Subcutaneous adipose tissue (tissue), 4 donors: ENCODE data around the gene PAGE2. TPM values are rescaled to one million over a fixed set of nuclear protein-coding genes. Genes with fewer than 3 reads are reported as not detected.

Experiments
- total RNA-seq, 4 donors: library from RNA; depleted of rRNA; stranded (reverse); fragments of >200 nt; gene quantifications; one replicate each; pipeline ENCODE4 v1.1.0, GENCODE V29; 2016
- TF ChIP-seq, protein P1 (sequence below): fragments of 450-650 bp; IDR thresholded peaks from one replicate; pipeline ENCODE4 v1.5.1; 2016; ENCODE audit warnings: low read depth, mild to moderate bottlenecking, control low read depth, antibody characterized with exemption, moderate library complexity

Gene PAGE2
- total RNA-seq, 4 donors from 2014 or later, result not detected

GRCh38 chrX:55118574-55118973, 29.8 kb downstream of the PAGE2 start:
- TF ChIP-seq, protein P1, sequence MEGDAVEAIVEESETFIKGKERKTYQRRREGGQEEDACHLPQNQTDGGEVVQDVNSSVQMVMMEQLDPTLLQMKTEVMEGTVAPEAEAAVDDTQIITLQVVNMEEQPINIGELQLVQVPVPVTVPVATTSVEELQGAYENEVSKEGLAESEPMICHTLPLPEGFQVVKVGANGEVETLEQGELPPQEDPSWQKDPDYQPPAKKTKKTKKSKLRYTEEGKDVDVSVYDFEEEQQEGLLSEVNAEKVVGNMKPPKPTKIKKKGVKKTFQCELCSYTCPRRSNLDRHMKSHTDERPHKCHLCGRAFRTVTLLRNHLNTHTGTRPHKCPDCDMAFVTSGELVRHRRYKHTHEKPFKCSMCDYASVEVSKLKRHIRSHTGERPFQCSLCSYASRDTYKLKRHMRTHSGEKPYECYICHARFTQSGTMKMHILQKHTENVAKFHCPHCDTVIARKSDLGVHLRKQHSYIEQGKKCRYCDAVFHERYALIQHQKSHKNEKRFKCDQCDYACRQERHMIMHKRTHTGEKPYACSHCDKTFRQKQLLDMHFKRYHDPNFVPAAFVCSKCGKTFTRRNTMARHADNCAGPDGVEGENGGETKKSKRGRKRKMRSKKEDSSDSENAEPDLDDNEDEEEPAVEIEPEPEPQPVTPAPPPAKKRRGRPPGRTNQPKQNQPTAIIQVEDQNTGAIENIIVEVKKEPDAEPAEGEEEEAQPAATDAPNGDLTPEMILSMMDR, result no peak

DNA sequence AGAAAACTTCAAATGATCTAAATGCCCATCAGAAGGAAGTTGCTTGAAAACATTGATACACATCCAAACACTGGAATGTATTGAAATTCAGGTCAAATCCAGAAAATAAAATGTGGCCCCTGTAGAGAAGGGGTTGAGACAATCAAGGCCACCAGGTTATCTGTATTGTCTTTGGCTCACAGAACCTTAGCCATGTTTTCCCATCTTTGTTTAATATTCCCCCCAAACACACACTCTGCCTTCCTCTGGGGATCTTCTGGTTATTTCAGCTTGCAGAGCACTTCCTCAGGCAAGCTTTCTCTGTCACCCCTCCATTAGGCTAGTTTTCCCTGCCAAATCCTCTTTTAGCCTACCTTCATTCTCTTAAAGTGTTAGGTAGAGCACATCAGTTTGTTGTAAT, 30.5 kb downstream of the PAGE2 start:
- TF ChIP-seq, protein P1, result no peak

GRCh38 chrX:55119712-55120111, 30.9 kb downstream of the PAGE2 start:
- TF ChIP-seq, protein P1, result no peak

DNA sequence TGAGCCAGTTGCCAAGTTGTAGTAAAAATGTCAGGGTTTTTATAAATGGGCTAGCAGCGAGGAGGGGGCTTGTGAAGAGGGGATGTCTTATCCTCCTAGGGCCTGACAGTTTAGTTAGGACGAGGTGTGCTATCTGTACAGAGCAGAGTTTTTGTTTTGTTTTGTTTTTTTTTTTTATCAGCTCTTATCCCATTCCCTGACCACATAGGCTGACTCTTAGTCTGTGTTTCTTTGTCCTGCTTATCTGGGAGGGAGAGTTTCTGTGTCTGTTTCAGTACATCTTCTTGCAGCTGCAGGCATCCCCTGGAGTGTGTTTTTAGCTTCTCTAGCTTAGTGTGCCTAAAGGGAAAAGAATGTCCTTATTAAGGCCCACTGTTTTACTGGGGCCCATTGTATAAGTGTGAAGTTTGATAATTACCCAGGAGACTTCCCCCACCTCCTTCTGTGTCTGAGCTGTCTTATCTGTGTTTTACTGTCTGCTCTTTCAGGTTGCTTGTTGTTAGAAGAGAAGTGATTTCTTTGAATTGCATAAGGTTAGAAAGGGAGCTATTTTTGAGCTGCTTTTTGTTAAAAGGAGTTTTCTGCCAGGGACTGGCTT, 32.0 kb downstream of the PAGE2 start:
- TF ChIP-seq, protein P1, result no peak

GRCh38 chrX:55123900-55124299, 35.1 kb downstream of the PAGE2 start:
- TF ChIP-seq, protein P1, result no peak

DNA sequence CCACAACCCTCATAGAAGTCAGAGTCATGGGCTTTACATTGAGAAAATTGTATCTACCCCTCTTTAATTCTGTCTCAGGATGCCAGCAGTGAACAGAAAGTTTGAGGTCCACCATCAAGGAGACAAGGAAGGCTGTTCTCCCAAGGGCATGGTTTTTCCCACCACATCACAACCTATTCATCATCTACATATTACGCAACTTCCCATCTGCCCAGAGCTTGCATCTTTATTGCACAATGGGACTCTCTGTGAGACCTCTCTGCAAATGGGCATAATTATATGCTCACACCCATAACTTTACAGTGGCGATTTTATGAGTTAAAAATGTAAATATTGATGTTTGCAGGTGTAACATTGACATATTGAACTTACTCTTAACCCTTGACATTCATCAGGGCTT, 38.9 kb downstream of the PAGE2 start:
- TF ChIP-seq, protein P1, result no peak

GRCh38 chrX:55129361-55129760, 40.5 kb downstream of the PAGE2 start:
- TF ChIP-seq, protein P1, result no peak
